ENCODE data around the gene EIF3L.

- TF ChIP-seq CTCF (IDR thresholded peaks at IDR 0.05) (no peak), POLR2AphosphoS5 (IDR thresholded peaks at IDR 0.05) (no peak), POLR2A (IDR thresholded peaks at IDR 0.05) (no peak), EP300 (IDR thresholded peaks at IDR 0.05) (no peak)
Measured at GRCh38 chr22:37930952-37931440, 81.8 kb downstream of the EIF3L start.
